Measurements from ENCODE around the gene MYEF2. TPM values are rescaled to one million over a fixed set of nuclear protein-coding genes. Genes with fewer than 3 reads are reported as not detected.

Gene MYEF2
- total and polyA plus RNA-seq, 2 experiments from 2014 or later = 62.0 to 79.7 TPM

DNA sequence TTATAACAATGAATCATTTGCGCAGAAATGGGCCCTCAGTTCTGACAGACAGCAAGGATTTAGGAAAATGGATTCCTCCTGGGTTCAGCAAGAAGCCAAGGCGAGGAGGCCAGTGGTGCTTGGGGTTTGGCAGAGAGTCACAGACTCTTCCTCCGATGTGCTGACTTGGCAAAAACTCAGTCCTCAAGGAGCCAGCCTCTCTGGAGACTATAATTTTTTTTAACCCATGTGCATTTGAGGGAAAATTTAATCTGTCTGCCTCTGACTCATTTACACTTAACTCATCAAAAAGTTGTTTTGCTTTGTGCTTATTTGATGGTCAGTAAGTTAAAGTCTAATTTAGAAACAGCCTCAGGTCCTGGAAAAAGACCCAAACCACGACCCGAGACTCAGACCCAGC is 91.5 kb downstream of the MYEF2 start:
- Histone ChIP-seq H3K27me3 (ENCODE audit: insufficient read depth) (no peaks in the 10 kb centered on the region), H2AFZ (no peak overlapping the region), H3K79me2 (replicated peaks; ENCODE audit: insufficient read depth) (no peaks in the 10 kb centered on the region), H3K27ac (ENCODE audit: low read depth) (no peak overlapping the region), H3K4me1 (ENCODE audit: insufficient read depth) (no peaks in the 10 kb centered on the region), H3F3A (replicated peaks; ENCODE audit: low read depth) (no peaks in the 10 kb centered on the region), H3K4me2 (no peak overlapping the region), H4K20me1 (replicated peaks; ENCODE audit: insufficient read depth) (no peaks in the 10 kb centered on the region), H3K36me3 (ENCODE audit: insufficient read depth) (no peaks in the 10 kb centered on the region), H3K4me3 (no peak overlapping the region), H3K9me2 (ENCODE audit: insufficient read depth) (0 out of 2 replicates have a peak, but pooled peaks cover 3% of the 10 kb centered on the region)
- H3K27ac Mint-ChIP-seq = no peak overlapping the region
- peaks cover 2% of the 10 kb centered on the region; the same call in 1 of the 3 replicates for H3K4me1 Mint-ChIP-seq
- ATAC-seq (no peak), DNase-seq (ENCODE audit: low spot score) (no peak)
- H3K36me3 Mint-ChIP-seq (ENCODE audit: low read depth) = peaks cover 18% of the 10 kb centered on the region
- H3K4me3 Mint-ChIP-seq = no peak overlapping the region
- TF ChIP-seq, protein P1, sequence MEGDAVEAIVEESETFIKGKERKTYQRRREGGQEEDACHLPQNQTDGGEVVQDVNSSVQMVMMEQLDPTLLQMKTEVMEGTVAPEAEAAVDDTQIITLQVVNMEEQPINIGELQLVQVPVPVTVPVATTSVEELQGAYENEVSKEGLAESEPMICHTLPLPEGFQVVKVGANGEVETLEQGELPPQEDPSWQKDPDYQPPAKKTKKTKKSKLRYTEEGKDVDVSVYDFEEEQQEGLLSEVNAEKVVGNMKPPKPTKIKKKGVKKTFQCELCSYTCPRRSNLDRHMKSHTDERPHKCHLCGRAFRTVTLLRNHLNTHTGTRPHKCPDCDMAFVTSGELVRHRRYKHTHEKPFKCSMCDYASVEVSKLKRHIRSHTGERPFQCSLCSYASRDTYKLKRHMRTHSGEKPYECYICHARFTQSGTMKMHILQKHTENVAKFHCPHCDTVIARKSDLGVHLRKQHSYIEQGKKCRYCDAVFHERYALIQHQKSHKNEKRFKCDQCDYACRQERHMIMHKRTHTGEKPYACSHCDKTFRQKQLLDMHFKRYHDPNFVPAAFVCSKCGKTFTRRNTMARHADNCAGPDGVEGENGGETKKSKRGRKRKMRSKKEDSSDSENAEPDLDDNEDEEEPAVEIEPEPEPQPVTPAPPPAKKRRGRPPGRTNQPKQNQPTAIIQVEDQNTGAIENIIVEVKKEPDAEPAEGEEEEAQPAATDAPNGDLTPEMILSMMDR (conservative IDR thresholded peaks at IDR 0.05; ENCODE audit: low read depth in 2 of 2) = no peak
- TF ChIP-seq CREB1 (CRISPR knock-in tag; IDR thresholded peaks at IDR 0.05; ENCODE audit: low read depth) = no peak
- TF ChIP-seq, protein P2, sequence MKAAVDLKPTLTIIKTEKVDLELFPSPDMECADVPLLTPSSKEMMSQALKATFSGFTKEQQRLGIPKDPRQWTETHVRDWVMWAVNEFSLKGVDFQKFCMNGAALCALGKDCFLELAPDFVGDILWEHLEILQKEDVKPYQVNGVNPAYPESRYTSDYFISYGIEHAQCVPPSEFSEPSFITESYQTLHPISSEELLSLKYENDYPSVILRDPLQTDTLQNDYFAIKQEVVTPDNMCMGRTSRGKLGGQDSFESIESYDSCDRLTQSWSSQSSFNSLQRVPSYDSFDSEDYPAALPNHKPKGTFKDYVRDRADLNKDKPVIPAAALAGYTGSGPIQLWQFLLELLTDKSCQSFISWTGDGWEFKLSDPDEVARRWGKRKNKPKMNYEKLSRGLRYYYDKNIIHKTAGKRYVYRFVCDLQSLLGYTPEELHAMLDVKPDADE (IDR thresholded peaks at IDR 0.05) = no peak
- no peak for TF ChIP-seq ZNF114 (CRISPR knock-in tag; IDR thresholded peaks at IDR 0.05)
- TF ChIP-seq ZNF331 (CRISPR knock-in tag; IDR thresholded peaks at IDR 0.05; ENCODE audit: low read depth) = no peak
- TF ChIP-seq, protein P3, sequence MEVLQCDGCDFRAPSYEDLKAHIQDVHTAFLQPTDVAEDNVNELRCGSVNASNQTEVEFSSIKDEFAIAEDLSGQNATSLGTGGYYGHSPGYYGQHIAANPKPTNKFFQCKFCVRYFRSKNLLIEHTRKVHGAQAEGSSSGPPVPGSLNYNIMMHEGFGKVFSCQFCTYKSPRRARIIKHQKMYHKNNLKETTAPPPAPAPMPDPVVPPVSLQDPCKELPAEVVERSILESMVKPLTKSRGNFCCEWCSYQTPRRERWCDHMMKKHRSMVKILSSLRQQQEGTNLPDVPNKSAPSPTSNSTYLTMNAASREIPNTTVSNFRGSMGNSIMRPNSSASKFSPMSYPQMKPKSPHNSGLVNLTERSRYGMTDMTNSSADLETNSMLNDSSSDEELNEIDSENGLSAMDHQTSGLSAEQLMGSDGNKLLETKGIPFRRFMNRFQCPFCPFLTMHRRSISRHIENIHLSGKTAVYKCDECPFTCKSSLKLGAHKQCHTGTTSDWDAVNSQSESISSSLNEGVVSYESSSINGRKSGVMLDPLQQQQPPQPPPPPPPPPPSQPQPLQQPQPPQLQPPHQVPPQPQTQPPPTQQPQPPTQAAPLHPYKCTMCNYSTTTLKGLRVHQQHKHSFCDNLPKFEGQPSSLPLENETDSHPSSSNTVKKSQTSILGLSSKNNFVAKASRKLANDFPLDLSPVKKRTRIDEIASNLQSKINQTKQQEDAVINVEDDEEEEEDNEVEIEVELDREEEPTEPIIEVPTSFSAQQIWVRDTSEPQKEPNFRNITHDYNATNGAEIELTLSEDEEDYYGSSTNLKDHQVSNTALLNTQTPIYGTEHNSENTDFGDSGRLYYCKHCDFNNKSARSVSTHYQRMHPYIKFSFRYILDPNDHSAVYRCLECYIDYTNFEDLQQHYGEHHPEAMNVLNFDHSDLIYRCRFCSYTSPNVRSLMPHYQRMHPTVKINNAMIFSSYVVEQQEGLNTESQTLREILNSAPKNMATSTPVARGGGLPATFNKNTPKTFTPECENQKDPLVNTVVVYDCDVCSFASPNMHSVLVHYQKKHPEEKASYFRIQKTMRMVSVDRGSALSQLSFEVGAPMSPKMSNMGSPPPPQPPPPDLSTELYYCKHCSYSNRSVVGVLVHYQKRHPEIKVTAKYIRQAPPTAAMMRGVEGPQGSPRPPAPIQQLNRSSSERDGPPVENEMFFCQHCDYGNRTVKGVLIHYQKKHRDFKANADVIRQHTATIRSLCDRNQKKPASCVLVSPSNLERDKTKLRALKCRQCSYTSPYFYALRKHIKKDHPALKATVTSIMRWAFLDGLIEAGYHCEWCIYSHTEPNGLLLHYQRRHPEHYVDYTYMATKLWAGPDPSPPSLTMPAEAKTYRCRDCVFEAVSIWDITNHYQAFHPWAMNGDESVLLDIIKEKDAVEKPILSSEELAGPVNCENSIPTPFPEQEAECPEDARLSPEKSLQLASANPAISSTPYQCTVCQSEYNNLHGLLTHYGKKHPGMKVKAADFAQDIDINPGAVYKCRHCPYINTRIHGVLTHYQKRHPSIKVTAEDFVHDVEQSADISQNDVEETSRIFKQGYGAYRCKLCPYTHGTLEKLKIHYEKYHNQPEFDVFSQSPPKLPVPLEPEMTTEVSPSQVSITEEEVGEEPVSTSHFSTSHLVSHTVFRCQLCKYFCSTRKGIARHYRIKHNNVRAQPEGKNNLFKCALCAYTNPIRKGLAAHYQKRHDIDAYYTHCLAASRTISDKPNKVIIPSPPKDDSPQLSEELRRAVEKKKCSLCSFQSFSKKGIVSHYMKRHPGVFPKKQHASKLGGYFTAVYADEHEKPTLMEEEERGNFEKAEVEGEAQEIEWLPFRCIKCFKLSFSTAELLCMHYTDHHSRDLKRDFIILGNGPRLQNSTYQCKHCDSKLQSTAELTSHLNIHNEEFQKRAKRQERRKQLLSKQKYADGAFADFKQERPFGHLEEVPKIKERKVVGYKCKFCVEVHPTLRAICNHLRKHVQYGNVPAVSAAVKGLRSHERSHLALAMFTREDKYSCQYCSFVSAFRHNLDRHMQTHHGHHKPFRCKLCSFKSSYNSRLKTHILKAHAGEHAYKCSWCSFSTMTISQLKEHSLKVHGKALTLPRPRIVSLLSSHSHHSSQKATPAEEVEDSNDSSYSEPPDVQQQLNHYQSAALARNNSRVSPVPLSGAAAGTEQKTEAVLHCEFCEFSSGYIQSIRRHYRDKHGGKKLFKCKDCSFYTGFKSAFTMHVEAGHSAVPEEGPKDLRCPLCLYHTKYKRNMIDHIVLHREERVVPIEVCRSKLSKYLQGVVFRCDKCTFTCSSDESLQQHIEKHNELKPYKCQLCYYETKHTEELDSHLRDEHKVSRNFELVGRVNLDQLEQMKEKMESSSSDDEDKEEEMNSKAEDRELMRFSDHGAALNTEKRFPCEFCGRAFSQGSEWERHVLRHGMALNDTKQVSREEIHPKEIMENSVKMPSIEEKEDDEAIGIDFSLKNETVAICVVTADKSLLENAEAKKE (CRISPR knock-in tag; IDR thresholded peaks at IDR 0.05) = no peak
- TF ChIP-seq EZH2 (IDR thresholded peaks at IDR 0.05; ENCODE audit: low read depth, unreplicated experiment) = no peak
- TF ChIP-seq POLR2AphosphoS5 (IDR thresholded peaks at IDR 0.05; ENCODE audit: low read depth) = no peak
- TF ChIP-seq, protein P4, sequence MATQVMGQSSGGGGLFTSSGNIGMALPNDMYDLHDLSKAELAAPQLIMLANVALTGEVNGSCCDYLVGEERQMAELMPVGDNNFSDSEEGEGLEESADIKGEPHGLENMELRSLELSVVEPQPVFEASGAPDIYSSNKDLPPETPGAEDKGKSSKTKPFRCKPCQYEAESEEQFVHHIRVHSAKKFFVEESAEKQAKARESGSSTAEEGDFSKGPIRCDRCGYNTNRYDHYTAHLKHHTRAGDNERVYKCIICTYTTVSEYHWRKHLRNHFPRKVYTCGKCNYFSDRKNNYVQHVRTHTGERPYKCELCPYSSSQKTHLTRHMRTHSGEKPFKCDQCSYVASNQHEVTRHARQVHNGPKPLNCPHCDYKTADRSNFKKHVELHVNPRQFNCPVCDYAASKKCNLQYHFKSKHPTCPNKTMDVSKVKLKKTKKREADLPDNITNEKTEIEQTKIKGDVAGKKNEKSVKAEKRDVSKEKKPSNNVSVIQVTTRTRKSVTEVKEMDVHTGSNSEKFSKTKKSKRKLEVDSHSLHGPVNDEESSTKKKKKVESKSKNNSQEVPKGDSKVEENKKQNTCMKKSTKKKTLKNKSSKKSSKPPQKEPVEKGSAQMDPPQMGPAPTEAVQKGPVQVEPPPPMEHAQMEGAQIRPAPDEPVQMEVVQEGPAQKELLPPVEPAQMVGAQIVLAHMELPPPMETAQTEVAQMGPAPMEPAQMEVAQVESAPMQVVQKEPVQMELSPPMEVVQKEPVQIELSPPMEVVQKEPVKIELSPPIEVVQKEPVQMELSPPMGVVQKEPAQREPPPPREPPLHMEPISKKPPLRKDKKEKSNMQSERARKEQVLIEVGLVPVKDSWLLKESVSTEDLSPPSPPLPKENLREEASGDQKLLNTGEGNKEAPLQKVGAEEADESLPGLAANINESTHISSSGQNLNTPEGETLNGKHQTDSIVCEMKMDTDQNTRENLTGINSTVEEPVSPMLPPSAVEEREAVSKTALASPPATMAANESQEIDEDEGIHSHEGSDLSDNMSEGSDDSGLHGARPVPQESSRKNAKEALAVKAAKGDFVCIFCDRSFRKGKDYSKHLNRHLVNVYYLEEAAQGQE (IDR thresholded peaks at IDR 0.05; ENCODE audit: unreplicated experiment) = no peak
- TF ChIP-seq EZH2phosphoT487 (IDR thresholded peaks at IDR 0.05; ENCODE audit: unreplicated experiment) = no peak
- H3K9me3 Mint-ChIP-seq = peaks cover 31% of the 10 kb centered on the region
- no peaks in the 10 kb centered on the region for H3K27me3 Mint-ChIP-seq (ENCODE audit: insufficient read depth, low read depth, poor library complexity)

All from GM23338 (cell line).